Anterior cingulate cortex (tissue), 58 donors: ENCODE data around the gene SCYL3.
"Not testable (repeated sequence)": the region's sequence is repeated elsewhere in the genome, so short reads cannot be mapped to it uniquely, and the experiment has no call there.

ENCODE experiments used
- DNase-seq, 58 donors: peaks; one replicate each; lab custom pipeline; 2025; lab: John Stamatoyannopoulos, UW

The SCYL3 gene, protein sequence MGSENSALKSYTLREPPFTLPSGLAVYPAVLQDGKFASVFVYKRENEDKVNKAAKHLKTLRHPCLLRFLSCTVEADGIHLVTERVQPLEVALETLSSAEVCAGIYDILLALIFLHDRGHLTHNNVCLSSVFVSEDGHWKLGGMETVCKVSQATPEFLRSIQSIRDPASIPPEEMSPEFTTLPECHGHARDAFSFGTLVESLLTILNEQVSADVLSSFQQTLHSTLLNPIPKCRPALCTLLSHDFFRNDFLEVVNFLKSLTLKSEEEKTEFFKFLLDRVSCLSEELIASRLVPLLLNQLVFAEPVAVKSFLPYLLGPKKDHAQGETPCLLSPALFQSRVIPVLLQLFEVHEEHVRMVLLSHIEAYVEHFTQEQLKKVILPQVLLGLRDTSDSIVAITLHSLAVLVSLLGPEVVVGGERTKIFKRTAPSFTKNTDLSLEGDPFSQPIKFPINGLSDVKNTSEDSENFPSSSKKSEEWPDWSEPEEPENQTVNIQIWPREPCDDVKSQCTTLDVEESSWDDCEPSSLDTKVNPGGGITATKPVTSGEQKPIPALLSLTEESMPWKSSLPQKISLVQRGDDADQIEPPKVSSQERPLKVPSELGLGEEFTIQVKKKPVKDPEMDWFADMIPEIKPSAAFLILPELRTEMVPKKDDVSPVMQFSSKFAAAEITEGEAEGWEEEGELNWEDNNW

DNA sequence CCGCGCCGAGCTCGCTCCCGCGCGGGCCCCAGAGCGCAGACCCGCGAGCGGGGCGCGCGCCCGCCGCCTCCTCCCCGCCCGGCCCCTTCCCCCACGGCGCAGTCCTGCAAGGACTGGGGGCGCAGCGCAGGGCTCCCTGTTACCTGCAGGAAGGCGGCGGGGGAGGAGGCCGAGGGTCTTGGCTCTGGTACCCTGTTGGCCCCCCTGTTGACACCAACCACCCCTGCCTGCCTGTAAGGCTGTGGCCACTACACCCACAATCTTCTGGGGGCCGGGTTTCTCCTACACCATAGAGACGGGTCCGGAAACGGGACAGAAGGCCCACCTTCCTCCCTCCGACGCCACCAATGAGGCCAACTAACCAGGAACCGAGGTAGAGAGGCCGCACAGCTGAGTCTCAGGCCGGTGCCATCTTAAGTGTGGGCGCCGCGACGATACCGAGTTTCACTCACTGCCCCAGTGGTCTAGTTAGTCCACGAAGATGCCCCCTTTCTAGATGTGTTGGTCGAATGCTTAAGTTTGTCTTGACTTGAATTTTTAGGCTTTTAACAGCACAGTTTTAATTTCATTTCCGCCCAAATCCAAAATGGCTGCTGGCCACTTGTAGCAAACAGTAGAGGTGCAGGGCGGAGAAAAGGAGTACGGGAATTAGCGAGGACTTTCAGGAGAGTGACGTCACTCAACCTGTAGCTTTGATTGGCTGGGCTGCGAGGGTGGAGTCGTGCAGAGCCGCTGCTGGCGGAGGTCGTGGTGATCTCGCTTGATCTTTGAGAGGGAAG is at the start of gene SCYL3:
Gene SCYL3, minus strand, starts transcription at position 252 of the 779 bp plus-strand sequence. CDS start 5,056 bp downstream, outside the sequence.
- DNase-seq, result peak; percentile 67 to 98 (median 93)

DNA sequence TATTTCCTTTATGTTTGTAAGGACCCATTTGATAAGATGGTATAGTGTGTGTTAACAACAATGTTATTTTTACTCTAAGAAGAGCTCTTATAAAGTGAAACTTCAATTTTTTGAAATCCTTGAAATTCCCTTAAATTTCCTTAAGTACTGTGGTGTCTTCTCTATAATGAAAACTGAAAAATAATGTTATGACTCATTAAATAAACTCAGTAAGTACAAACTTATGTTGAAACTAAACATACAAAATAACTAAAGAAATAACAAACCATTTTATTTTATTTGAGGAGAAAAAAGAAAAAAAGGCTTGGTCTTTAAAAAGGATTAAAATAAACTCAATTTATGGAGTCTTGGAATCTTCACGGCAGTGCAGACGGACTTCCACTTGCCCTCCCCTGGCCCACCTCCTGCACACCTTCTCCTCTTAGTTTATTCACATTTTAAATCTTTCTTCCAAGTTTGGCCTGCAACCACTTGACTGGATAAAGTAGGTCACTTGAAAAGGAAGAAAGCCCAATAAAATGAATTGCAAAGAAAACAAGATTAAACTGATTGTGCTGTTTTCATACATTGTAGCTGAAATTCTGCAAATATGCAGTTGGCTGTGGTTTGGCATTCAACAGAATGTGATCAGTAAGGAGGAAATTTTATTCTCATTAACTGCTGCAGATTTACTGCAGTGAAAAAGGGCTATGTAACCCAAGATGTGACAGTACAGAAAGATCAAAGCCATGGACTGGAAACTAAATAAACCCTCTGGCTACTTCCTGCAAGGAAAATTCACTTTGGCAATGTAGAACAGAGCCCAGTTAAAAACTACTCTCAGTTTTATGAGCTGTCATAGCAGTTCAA is 48.5 kb upstream of the SCYL3 start:
- no peak for DNase-seq

DNA sequence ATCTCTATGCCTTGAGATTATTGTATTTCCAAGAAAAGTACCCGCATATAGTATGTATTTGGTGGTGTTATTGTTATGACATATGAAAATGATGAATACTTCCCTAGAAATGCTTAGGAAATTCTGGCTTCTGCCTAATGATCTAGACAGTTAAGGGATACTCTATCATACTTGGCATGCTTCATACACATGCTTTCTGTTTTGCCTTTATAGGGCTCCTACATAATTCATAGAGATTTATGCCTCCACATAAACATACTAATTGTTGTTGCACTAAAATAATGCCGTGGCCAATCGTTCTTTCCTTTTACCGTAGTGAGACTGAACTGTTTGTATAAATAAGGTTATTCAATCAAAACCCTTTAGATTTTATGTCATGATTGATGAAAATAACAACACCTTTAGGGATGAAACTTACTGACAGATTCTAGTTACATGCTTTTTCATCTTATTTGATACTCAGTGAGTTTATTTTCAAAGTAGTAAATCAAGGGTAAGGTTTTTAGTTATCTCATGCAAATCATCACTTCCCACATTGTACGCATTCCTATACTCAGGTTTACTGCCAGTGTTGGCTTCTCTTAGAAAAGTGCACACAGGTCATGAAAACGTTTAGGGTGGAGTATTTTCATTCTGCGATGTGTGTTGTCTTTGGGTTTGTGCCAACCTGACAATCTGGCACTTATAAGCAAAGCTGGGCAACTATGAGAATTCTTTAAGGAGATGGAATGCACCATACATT is 40.5 kb upstream of the SCYL3 start:
- no peak for DNase-seq

DNA sequence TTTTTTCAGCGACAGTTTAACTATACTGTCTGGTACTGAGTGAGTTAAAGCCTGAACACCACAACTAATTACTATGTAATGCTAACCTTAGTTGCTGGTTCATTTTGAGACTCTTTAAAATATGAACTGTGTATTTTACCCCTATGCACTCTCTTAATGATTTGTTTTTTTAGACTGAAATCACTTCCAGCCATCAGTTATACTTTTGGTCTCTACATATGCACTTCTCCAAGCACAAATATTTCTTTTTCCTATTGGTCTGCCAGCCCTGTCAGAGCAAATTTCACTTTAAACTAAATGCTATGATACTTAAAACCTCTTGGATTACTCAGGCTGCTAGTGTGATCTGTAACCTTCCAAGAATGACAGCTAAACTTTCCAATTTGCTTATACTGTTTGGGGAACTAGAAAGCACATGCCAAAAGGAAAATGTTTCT is 38.1 kb upstream of the SCYL3 start:
- DNase-seq, result no peak

DNA sequence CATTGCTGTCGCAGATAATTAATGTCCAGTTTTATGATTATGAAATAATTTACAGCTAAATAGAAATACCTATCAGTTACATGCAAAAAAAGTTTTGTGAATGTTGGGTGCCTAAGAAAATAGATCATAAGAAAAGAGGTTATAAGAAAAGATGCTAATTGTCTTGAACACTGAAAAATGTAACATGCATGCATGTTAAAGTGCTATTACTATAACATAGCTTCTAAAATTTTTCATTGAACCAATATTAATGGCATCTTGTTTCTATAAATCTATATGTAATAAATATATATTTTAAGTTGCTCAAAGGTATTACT is 35.5 kb upstream of the SCYL3 start:
- no peak for DNase-seq

DNA sequence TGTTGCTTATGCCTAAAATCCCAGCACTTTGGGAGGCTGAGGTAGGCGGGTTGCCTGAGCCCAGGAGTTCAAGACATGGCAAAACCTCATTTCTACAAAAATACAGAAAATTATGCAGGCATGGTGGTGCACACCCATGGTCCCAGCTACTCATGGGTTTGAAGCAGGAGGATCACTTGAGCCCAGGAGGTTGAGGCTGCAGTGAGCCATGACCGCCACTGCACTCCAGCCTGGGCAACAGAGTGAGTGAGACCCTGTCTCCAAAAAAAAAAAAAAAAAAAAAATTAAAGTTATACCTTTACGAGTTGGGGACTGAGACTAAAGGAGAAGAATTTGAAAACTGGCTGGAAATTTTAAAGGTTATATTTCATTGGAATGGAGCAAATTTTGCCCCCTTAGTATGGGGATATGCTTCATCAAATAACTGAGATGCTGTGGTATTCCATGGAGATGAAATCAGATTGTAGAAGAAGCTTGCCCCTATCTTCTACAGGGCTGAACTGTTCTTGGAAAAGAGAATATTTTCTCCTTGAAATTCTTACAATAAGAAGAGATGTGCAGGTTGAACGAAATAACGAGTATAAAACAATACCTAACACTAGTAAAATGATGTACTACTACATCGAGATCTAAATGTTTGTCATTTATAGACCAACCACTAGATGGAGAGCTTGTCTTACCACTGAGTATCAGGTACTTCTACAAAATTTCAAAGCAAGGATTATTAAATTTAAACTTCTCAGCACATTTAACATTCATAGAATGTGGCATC is 34.9 kb upstream of the SCYL3 start:
- DNase-seq, result peak in 1 of 58 donors; percentile 10

DNA sequence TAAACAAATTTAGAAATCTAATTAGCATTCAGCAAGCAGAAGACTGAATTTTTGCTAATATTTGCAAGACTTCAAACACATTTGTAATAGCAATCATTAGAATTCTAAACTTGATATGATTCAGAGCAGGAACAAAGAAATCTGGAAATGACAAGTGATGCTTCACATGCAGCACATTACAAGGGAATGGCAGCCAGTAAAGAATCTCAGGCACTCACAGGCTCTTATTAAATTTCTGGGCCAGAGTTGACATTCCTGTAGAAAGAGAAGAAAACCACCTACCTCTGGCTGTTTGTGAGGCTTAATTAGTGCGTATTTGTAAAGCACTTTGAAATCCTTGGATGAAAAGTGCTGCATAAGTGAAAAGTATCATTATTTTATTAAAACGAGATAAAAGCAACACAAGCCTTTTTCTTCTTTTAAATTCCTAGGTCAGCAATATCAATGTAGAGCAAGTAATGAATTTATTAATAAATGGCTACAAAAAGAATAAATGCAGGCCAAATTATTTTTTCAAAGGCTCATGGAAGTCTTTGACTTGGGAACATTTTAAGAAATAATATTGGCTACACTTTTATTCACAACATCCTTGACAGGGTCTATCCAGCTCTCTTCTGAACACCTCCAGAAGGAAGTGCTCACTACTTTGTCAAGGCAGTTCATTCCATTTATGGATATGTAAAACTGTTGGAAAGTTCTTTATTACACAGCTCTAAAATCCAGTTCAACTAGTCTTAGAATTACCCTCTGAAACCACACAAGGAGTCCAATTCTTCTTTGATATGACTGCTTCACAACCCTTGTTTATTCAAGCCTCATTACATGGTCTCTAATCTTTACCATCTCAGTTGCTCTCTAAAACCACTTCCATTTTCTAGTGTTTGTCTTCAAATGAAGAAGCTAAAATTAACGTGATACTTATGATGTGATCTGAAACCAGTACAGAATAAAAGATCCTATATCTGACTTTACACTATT is 32.1 kb upstream of the SCYL3 start:
- DNase-seq, result no peak

DNA sequence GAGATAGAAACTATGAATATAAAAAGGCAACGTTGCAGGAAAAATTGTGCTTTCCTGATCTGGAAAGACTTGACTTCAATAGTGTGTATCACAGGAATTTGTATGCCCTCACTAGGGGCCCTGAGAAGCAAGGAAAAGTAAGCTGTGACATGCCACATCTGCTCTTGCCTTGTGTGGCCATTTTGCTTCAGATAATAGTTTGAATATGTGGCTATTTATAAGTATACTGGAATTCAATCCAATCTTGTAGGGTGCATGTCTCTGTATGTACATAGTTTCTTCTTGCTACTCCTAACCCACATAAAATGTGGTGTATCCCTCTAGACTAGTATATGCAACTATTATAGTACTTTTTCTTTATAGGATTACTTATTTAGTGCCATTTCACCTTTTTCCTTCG is 31.1 kb upstream of the SCYL3 start:
- DNase-seq, result no peak

DNA sequence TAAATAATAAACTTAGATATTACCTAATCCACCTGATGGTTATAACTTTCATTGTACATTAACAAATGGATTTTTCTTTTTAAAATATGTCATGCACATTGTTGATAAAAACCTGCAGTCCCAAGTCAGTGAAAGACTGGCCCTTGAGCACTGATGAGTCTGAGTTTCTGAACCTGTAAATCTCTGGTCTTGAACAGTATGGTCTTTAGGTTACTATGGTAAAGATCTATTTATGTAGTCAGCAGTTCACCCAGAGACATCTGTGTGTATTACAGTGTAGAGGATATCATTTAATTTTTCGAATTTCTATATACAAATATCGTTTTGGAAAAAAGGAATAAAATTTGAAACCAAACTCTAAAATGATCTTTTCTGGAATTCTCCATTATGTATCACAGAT is 30.4 kb upstream of the SCYL3 start:
- no peak for DNase-seq

DNA sequence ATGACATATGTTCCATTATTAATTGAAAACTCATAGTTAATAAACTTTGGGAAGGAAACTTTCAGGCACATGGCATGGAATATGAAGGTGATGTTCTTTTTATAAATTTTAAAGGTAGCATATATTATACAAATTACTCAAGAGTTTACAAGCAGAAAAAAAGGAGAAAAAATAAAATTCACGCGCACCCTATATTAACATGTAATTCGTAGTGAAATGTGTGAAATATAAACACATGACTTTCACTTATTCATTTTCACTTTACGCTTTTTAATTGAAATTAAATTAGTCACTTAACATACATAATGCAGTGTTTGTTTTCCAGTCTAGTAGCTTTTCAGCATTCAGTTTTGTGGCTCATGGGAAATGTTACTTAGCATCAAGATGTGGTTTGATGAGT is 27.4 kb upstream of the SCYL3 start:
- no peak for DNase-seq

DNA sequence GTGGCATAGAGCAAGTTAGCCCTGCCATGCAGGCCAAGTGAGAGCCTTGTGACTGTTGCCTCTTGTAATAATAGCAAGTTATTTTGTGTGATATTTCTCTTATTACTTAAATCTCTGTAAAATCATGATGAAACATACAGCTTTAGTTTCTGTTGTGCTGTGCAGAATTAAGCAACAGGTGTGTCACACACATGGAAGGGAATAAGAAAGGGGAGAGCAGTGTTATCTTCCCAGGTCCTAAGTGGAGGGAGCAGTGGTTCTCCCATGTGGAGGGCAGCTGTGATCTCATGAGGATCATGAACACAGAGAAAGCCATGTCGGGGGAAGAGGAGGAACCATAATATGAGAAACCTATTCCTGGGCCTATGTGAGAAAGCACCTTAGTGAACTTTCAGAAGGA is 25.2 kb upstream of the SCYL3 start:
- DNase-seq, result no peak

DNA sequence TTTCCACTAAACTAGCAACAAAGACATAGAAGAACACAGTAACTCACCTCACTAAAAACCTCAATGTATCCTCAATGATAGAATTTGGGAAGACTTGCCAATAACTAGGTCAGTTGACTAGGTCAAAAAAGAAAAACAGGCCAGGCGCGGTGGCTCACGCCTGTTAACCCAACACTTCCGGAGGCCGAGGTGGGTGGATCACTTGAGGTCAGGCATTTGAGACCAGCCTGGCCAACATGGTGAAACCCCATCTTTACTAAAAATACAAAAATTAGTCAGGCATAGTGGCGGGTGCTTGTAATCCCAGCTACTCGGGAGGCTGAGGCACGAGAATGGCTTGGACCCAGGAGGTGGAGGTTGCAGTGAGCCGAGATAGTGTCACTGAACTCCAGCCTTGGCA is 24.5 kb upstream of the SCYL3 start:
- not testable (repeated sequence) for DNase-seq

DNA sequence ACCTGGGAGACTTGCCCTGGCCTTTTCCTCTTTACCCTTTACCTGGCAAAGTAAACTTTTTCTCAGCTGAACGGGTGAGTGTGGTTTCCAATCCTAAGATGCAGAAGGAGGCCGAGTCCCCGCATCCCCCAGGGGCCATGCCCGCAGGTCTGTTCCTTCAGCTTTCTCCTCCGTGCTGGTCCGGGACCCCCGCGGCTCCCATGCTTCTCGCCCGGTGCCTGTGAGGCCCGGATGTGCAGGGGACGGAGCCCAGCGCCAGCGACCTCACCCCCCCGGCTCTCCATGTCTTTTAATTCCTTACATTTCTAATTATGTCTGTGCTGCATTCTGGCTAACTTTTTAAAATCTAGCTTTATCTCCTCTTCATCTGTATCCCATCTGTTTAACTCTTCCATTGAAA is 21.5 kb upstream of the SCYL3 start:
- no peak for DNase-seq

DNA sequence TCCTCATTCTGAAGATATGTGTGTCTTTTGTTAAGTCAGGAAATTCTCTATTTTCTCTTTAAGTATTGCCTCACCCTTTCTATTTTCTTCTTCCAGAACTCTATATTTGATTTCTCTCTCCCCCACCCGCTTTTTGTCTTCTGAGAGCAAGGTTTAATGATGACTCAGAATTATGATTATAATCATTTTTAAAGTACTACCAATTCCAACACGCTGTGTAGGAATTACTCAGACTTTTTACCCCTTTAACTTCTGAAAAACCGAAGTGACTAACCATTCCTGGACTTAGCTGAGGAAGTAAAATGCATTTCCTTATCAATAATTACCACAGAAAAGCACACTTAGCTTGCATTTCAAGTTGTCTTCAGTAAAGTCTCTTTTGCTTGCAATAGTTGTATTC is 20.8 kb upstream of the SCYL3 start:
- no peak for DNase-seq

DNA sequence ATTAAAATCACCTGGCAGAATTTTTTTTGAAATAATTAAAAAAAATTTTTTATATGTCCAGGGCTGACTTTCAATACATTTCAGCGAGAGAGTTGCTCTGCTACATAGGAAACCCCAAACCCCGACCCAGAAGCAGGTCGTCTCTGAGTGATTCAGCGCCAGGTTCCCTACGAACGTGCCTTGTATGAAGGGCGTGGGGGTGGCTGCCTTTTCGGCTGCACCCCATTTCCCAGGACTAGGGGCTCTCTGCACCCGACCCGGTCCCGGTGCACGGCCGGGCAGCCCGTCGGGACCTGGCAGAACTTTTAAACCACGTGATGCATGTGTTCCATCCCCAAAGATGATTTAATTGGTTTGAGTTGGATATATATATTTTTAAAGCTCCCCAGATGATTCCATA is 15.8 kb upstream of the SCYL3 start:
- no peak for DNase-seq

DNA sequence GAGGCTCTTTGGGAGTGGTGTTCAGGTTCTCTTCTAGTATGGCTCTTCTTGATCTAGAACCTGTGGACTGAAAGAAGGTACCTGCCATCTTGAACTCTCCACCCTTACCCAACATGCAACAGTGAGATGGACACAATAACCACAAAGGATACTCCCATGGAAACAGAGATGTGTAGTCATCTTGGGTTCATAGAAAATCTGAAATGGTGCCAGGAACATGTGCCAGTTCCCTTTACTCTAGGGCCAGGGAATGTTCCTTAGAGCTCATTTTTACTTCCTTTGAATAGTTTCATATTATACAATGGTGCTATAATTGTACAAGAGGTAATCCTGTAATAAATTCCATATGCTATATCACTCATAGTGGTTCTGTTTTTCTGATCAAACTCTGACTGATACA is 13.2 kb upstream of the SCYL3 start:
- DNase-seq, result no peak

DNA sequence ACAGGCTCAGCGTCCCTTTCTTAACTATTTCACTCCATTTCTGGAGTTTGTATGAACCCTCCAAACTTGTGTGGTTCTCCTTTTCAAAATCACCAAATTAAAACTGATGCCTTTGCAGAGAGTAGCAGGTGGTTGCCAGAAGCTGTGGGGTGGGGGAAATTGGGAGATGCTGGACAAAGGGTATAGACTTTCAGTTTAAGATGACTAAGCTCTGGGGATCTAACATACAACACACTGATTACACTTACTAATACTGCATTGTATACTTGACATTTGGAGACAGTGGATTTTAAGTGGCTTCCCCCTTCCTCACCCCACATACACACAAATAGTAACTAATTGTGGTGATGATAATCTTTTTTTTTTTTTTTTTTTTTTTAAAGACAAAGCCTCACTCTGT is 11.1 kb upstream of the SCYL3 start:
- DNase-seq, result no peak

DNA sequence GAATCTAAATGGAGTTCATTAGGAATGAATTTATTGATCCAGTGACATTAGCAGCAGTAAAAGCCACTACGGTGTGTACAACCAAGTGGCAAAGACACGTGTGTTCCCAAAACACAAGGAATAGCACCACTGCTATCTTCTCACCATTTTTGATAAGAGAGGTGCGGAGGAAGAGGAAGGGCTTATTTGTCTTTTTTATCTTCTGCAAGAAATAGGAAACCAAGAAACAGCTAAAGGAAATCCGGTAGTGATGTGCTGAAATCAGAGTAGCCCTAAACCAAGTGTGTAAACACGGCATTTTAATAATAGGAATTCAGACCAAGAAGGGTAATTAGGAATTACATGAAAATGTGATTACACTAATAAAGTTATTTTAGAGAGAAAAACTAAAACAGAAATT is 9.1 kb upstream of the SCYL3 start:
- DNase-seq, result no peak
